H9 (cell line): Measurements from ENCODE around the gene EXOC2. TPM values are rescaled to one million over a fixed set of nuclear protein-coding genes. Genes with fewer than 3 reads are reported as not detected.
A peak's percentile ranks its signal among the peaks of the same experiment; 100 is the strongest.

Experiments
- DNase-seq: peaks from one replicate; pipeline ENCODE4 v3.0.0-alpha.2; 2017
- H2AFZ ChIP-seq: one replicate; pipeline ENCODE4 v1.6.1; 2013; ENCODE audit warnings: mild to moderate bottlenecking, low read length, control low read depth, moderate library complexity
- H2AK5ac ChIP-seq: 2 replicates; pipeline ENCODE4 v1.6.1; 2013; ENCODE audit warnings: low read length, control low read depth, mixed read lengths; ENCODE audit not compliant: insufficient read length
- H2BK120ac ChIP-seq: one replicate; pipeline ENCODE4 v1.6.1; 2013; ENCODE audit warnings: low read depth, mild to moderate bottlenecking, low read length, control low read depth, inconsistent platforms; ENCODE audit not compliant: poor library complexity, severe bottlenecking
- H2BK12ac ChIP-seq: 2 replicates; pipeline ENCODE4 v1.6.1; 2013; ENCODE audit warnings: low read length, control low read depth, mixed read lengths, low read depth; ENCODE audit not compliant: insufficient read length
- H2BK15ac ChIP-seq: 2 replicates; pipeline ENCODE4 v1.6.1; 2013; ENCODE audit warnings: low read depth, low read length, control low read depth
- H2BK20ac ChIP-seq: one replicate; pipeline ENCODE4 v1.6.1; 2013; ENCODE audit warnings: low read depth, mild to moderate bottlenecking, low read length, control low read depth, inconsistent platforms; ENCODE audit not compliant: poor library complexity, severe bottlenecking
- H2BK5ac ChIP-seq: 2 replicates; pipeline ENCODE4 v1.6.1; 2013; ENCODE audit warnings: low read length, control low read depth, mixed read lengths; ENCODE audit not compliant: insufficient read length
- H3K14ac ChIP-seq: 2 replicates; pipeline ENCODE4 v1.6.1; 2013; ENCODE audit warnings: low read length, control low read depth; ENCODE audit not compliant: insufficient read depth
- H3K18ac ChIP-seq: 2 replicates; pipeline ENCODE4 v1.6.1; 2013; ENCODE audit warnings: low read depth, mild to moderate bottlenecking, mixed read lengths, low read length, control low read depth; ENCODE audit not compliant: insufficient read length
- H3K23ac ChIP-seq: 2 replicates; pipeline ENCODE4 v1.6.1; 2013; ENCODE audit warnings: low read length, control low read depth, mixed read lengths, low read depth; ENCODE audit not compliant: insufficient read length
- H3K23me2 ChIP-seq: 2 replicates; pipeline ENCODE4 v1.6.1; 2013; ENCODE audit warnings: low read depth, mild to moderate bottlenecking, mixed read lengths, low read length, control low read depth; ENCODE audit not compliant: insufficient read length, poor library complexity, severe bottlenecking
- H3K27ac ChIP-seq: 2 replicates; pipeline ENCODE4 v1.5.1; 2013; ENCODE audit warnings: low read length, control low read depth, mixed read lengths, low read depth; ENCODE audit not compliant: insufficient read length
- H3K27me3 ChIP-seq: 2 replicates; pipeline ENCODE4 v1.6.1; 2013; ENCODE audit warnings: low read length, control low read depth, inconsistent platforms; ENCODE audit not compliant: insufficient read depth
- H3K4ac ChIP-seq: 2 replicates; pipeline ENCODE4 v1.6.1; 2013; ENCODE audit warnings: low read depth, mild to moderate bottlenecking, control low read depth, inconsistent platforms, low read length, moderate library complexity
- H3K4me1 ChIP-seq: 2 replicates; pipeline ENCODE4 v1.6.1; 2013; ENCODE audit warnings: low read length, control low read depth, inconsistent platforms; ENCODE audit not compliant: insufficient read depth
- H3K4me2 ChIP-seq: 2 replicates; pipeline ENCODE4 v1.6.1; 2013; ENCODE audit warnings: low read length, control low read depth, mixed read lengths; ENCODE audit not compliant: insufficient read length, insufficient read depth
- H3K56ac ChIP-seq: 2 replicates; pipeline ENCODE4 v1.6.1; 2013; ENCODE audit warnings: low read depth, mild to moderate bottlenecking, mixed read lengths, low read length, control low read depth; ENCODE audit not compliant: insufficient read length
- H3K79me1 ChIP-seq: 2 replicates; pipeline ENCODE4 v1.6.1; 2013; ENCODE audit warnings: low read depth, mild to moderate bottlenecking, moderate library complexity, low read length, control low read depth, inconsistent platforms; ENCODE audit not compliant: insufficient read depth, poor library complexity, severe bottlenecking
- H3K79me2 ChIP-seq: 2 replicates; pipeline ENCODE4 v1.6.1; 2013; ENCODE audit warnings: low read length, control low read depth, inconsistent platforms; ENCODE audit not compliant: insufficient read depth
- H3K9ac ChIP-seq: 2 replicates; pipeline ENCODE4 v1.6.1; 2013; ENCODE audit warnings: low read length, control low read depth, mixed read lengths; ENCODE audit not compliant: insufficient read length; ENCODE audit errors: extremely low read depth
- H3K9me3 ChIP-seq: one replicate; pipeline ENCODE4 v1.6.1; 2013; ENCODE audit warnings: low read depth, low read length, inconsistent platforms; ENCODE audit not compliant: control insufficient read depth
- H3T11ph ChIP-seq: one replicate; pipeline ENCODE4 v1.6.1; 2013; ENCODE audit warnings: mild to moderate bottlenecking, low read length, control low read depth, inconsistent platforms
- H4K20me1 ChIP-seq: one replicate; pipeline ENCODE4 v1.6.1; 2013; ENCODE audit not compliant: control insufficient read depth, insufficient read length, insufficient read depth
- H4K5ac ChIP-seq: 2 replicates; pipeline ENCODE4 v1.6.1; 2013; ENCODE audit warnings: low read depth, mild to moderate bottlenecking, mixed read lengths, low read length, control low read depth; ENCODE audit not compliant: insufficient read length
- H4K8ac ChIP-seq: replicated peaks from 2 replicates; pipeline ENCODE4 v1.6.1; 2013; ENCODE audit warnings: low read length, control low read depth, mixed read lengths, low read depth; ENCODE audit not compliant: insufficient read length
- H4K91ac ChIP-seq: 2 replicates; pipeline ENCODE4 v1.6.1; 2013; ENCODE audit warnings: low read depth, mild to moderate bottlenecking, moderate library complexity, mixed read lengths, low read length, control low read depth; ENCODE audit not compliant: insufficient read length
- H3K27ac Mint-ChIP-seq, 3 experiments: 2 replicates in 2 of 3; 3 replicates in 1 of 3; pipeline ENCODE4 v1.8.0; 2020 to 2021; ENCODE audit warnings: mixed read lengths in 3 of 3, mild to moderate bottlenecking in 1 of 3, moderate library complexity in 1 of 3
- H3K27me3 Mint-ChIP-seq: 2 replicates; pipeline ENCODE4 v1.8.0; 2021; ENCODE audit warnings: low read depth, mild to moderate bottlenecking, moderate library complexity, mixed read lengths
- H3K36me3 Mint-ChIP-seq, 3 experiments: 2 replicates in 2 of 3; 3 replicates in 1 of 3; pipeline ENCODE4 v1.8.0; 2020 to 2021; ENCODE audit warnings: low read depth in 3 of 3, mixed read lengths in 3 of 3; ENCODE audit not compliant: insufficient read depth in 1 of 3
- H3K4me1 Mint-ChIP-seq, 2 experiments: 2 replicates each; pipeline ENCODE4 v1.8.0; 2020; ENCODE audit warnings: mixed read lengths in 2 of 2
- H3K4me3 Mint-ChIP-seq, 2 experiments: 2 replicates in 1 of 2; 3 replicates in 1 of 2; pipeline ENCODE4 v1.8.0; 2020 to 2021; ENCODE audit warnings: mild to moderate bottlenecking in 2 of 2, mixed read lengths in 2 of 2, moderate library complexity in 1 of 2
- H3K9me3 Mint-ChIP-seq, 2 experiments: 2 replicates in 1 of 2; 3 replicates in 1 of 2; pipeline ENCODE4 v1.8.0; 2020; ENCODE audit warnings: mild to moderate bottlenecking in 2 of 2, mixed read lengths in 2 of 2, moderate library complexity in 1 of 2
- WGBS: extraction: QIAGEN DNeasy Blood & Tissue Kit; methylation state at CpG from one replicate; pipeline ENCODE4 v1.1.7; 2013; ENCODE audit warnings: missing lambda C conversion rate, low lambda C conversion rate, mixed read lengths; ENCODE audit not compliant: insufficient read length; ENCODE audit errors: extremely low coverage; 5-methylcytosine and 5-hydroxymethylcytosine counted together
- total RNA-seq: library from RNA; stranded (reverse); gene quantifications from 2 replicates; pipeline ENCODE4 v1.2.1, GENCODE V29; 2021
- TF ChIP-seq, protein P1 (sequence below): fragments of 200-600 bp; sonication (generic); conservative IDR thresholded peaks from 3 replicates; pipeline ENCODE4 v1.8.0; 2021; ENCODE audit warnings: antibody characterized with exemption, mild to moderate bottlenecking

Gene EXOC2
- total RNA-seq, 1 experiment from 2014 or later, result 29.9 TPM

DNA sequence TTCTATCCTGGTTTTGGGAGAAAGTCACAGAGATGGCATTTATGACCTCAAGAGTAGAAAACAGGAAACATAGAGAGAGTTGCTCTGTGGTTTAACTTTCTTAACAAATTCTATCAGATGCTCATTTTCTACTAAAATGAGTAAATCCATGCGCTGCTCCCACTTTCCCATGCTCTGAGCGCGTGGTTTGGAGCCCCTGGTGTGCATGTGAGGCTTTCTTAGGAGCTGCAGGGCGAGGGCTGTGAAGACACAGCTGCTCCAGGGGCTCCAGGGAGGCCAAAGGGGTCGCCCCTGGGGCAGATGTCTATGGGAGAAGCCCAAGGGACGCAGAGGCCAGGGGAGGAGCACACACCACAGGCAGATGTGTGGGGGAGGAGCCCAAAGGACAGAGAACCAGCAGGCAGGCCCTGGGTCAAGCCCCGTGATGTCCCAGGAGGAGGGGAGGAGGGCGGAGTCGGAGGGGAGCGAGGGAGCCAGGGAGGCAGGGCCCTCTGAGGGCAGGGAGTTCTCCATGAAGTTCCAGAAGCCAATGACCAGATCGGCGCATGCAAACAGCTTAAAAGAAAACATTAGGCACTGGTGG, 178.5 kb downstream of the EXOC2 start:
- Histone ChIP-seq H2BK120ac (no peak overlapping the region), H4K5ac (no peak overlapping the region), H3K4me2 (no peak overlapping the region), H2BK15ac (no peak overlapping the region), H3K79me1 (no peaks in the 10 kb centered on the region), H4K20me1 (no peaks in the 10 kb centered on the region), H3K27me3 (no peaks in the 10 kb centered on the region), H3K27ac (no peak overlapping the region), H2BK5ac (no peak overlapping the region), H3K9ac (no peak overlapping the region), H2BK12ac (no peak overlapping the region), H3K23me2 (no peaks in the 10 kb centered on the region), H2AK5ac (no peak overlapping the region), H3K14ac (0 out of 2 replicates have a peak overlapping the region, but pooled peaks have one; percentile 53), H4K91ac (no peak overlapping the region), H3K9me3 (no peaks in the 10 kb centered on the region), H3K23ac (no peak overlapping the region), H3K18ac (no peak overlapping the region), H3K79me2 (no peaks in the 10 kb centered on the region; the same call in 1 of the 2 replicates), H3T11ph (no peak overlapping the region), H4K8ac (no peak overlapping the region), H2BK20ac (no peak overlapping the region), H2AFZ (no peak overlapping the region), H3K4ac (no peak overlapping the region), H3K4me1 (no peaks in the 10 kb centered on the region), H3K56ac (no peak overlapping the region)
- DNase-seq, result peak; percentile 77
- Mint-ChIP-seq H3K36me3 (peaks cover 11 to 14% (median 13%) of the 10 kb centered on the region in 3 experiments), H3K4me1 (peaks cover 10 to 11% of the 10 kb centered on the region in 2 experiments), H3K27ac (no peak overlapping the region), H3K27me3 (no peaks in the 10 kb centered on the region), H3K4me3 (no peak overlapping the region), H3K9me3 (peaks cover 10 to 14% of the 10 kb centered on the region in 2 experiments)
- TF ChIP-seq, protein P1, sequence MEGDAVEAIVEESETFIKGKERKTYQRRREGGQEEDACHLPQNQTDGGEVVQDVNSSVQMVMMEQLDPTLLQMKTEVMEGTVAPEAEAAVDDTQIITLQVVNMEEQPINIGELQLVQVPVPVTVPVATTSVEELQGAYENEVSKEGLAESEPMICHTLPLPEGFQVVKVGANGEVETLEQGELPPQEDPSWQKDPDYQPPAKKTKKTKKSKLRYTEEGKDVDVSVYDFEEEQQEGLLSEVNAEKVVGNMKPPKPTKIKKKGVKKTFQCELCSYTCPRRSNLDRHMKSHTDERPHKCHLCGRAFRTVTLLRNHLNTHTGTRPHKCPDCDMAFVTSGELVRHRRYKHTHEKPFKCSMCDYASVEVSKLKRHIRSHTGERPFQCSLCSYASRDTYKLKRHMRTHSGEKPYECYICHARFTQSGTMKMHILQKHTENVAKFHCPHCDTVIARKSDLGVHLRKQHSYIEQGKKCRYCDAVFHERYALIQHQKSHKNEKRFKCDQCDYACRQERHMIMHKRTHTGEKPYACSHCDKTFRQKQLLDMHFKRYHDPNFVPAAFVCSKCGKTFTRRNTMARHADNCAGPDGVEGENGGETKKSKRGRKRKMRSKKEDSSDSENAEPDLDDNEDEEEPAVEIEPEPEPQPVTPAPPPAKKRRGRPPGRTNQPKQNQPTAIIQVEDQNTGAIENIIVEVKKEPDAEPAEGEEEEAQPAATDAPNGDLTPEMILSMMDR, result no peak
- no CpG with 5 or more reads among the region's 12 CpGs for WGBS
